Suprapubic skin (tissue), 3 donors: ENCODE results near the gene EIF2S1.

Experiments
- CTCF ChIP-seq, 2 donors: fragments of 200-600 bp in 1 of 2; fragments of 450-650 bp in 1 of 2; sonication (generic) in 1 of 2; IDR thresholded peaks; one replicate each; pipeline ENCODE4 v1.5.1; 2016 to 2019; ENCODE audit warnings: antibody characterized with exemption in 2 of 2, mild to moderate bottlenecking in 1 of 2, moderate library complexity in 1 of 2
- EP300 ChIP-seq: sonication (generic); formaldehyde crosslinking; IDR thresholded peaks from one replicate; pipeline ENCODE4 v1.6.1; 2017; ENCODE audit warnings: antibody characterized with exemption
- POLR2A ChIP-seq, 2 donors: fragments of 450-650 bp; IDR thresholded peaks; one replicate each; pipeline ENCODE4 v1.6.1; 2017; ENCODE audit warnings: antibody characterized with exemption in 2 of 2, mild to moderate bottlenecking in 2 of 2, moderate library complexity in 2 of 2

GRCh38 chr14:67400434-67400833 lies 40.3 kb downstream of the EIF2S1 start:
- no peak for TF ChIP-seq CTCF (IDR thresholded peaks at IDR 0.05)
- TF ChIP-seq POLR2A (IDR thresholded peaks at IDR 0.05): no peak
- TF ChIP-seq EP300: no peak
